HepG2 (cell line): Measurements from ENCODE around the gene CYP4F12. TPM values are rescaled to one million over a fixed set of nuclear protein-coding genes. Genes with fewer than 3 reads are reported as not detected.

Experiments used
- ATF4 ChIP-seq, 2 experiments: fragments of 450-650 bp in 1 of 2; sonication (generic) in 1 of 2; formaldehyde crosslinking; IDR thresholded peaks; 2 replicates each; pipeline versions ENCODE4 v1.5.0 to v1.8.0; 2020 to 2022; ENCODE audit warnings: mild to moderate bottlenecking in 1 of 2, missing genetic modification reagents in 1 of 2
- ATF7-NPFF ChIP-seq: sonication (generic); formaldehyde crosslinking; IDR thresholded peaks from 2 replicates; pipeline ENCODE4 v1.8.1; 2023; ENCODE audit warnings: mild to moderate bottlenecking, low read depth, missing genetic modification reagents, moderate library complexity
- CBFB ChIP-seq: sonication (generic); formaldehyde crosslinking; IDR thresholded peaks from 2 replicates; pipeline ENCODE4 v1.4.0; 2020; ENCODE audit warnings: missing genetic modification reagents
- DBP ChIP-seq: sonication (generic); formaldehyde crosslinking; IDR thresholded peaks from 2 replicates; pipeline ENCODE4 v1.4.0; 2020; ENCODE audit warnings: missing genetic modification reagents; ENCODE audit errors: not compliant biosample characterization
- FOXC1 ChIP-seq: sonication (generic); formaldehyde crosslinking; IDR thresholded peaks from 2 replicates; pipeline ENCODE4 v1.8.0; 2022; ENCODE audit warnings: mild to moderate bottlenecking, missing genetic modification reagents, borderline replicate concordance
- GABPA ChIP-seq, 2 experiments: IDR thresholded peaks; 2 replicates each; pipeline ENCODE4 v1.6.1; 2011 to 2016; ENCODE audit warnings: low read depth in 2 of 2, low read length in 1 of 2, missing biosample characterization in 1 of 2, missing genetic modification characterization in 1 of 2
- ISX ChIP-seq: sonication (generic); formaldehyde crosslinking; conservative IDR thresholded peaks from 2 replicates; pipeline ENCODE4 v1.5.0; 2020; ENCODE audit warnings: missing genetic modification reagents
- MBD4 ChIP-seq: IDR thresholded peaks from 2 replicates; pipeline ENCODE4 v1.6.1; 2012; ENCODE audit warnings: low read length, inconsistent platforms, borderline replicate concordance
- NCOA1 ChIP-seq: sonication (generic); formaldehyde crosslinking; IDR thresholded peaks from 2 replicates; pipeline ENCODE4 v1.9.0; 2021; ENCODE audit warnings: missing genetic modification reagents
- NFIB ChIP-seq: sonication (generic); formaldehyde crosslinking; IDR thresholded peaks from 2 replicates; pipeline ENCODE4 v1.9.0; 2021; ENCODE audit warnings: missing genetic modification reagents, mild to moderate bottlenecking, borderline replicate concordance
- PRDM10 ChIP-seq: sonication (generic); formaldehyde crosslinking; IDR thresholded peaks from 2 replicates; pipeline ENCODE4 v1.4.0; 2020; ENCODE audit warnings: low read depth, missing genetic modification reagents
- THAP11 ChIP-seq: IDR thresholded peaks from 2 replicates; pipeline ENCODE4 v1.6.1; 2016; ENCODE audit warnings: missing biosample characterization, missing genetic modification reagents
- ZFAT ChIP-seq: sonication (generic); formaldehyde crosslinking; conservative IDR thresholded peaks from 2 replicates; pipeline ENCODE4 v1.8.1; 2023; ENCODE audit warnings: missing genetic modification reagents, inconsistent platforms
- ZFY ChIP-seq: sonication (generic); formaldehyde crosslinking; IDR thresholded peaks from 2 replicates; pipeline ENCODE4 v1.4.0; 2020; ENCODE audit warnings: missing genetic modification reagents
- ZNF224 ChIP-seq: sonication (generic); formaldehyde crosslinking; IDR thresholded peaks from 2 replicates; pipeline ENCODE4 v1.5.0; 2020; ENCODE audit warnings: mild to moderate bottlenecking, missing genetic modification reagents
- ZNF232 ChIP-seq: sonication (generic); formaldehyde crosslinking; IDR thresholded peaks from 2 replicates; pipeline ENCODE4 v1.4.0; 2020; ENCODE audit warnings: missing genetic modification reagents, borderline replicate concordance
- ZNF563 ChIP-seq: sonication (generic); formaldehyde crosslinking; IDR thresholded peaks from 2 replicates; pipeline ENCODE4 v1.8.0; 2022; ENCODE audit warnings: mild to moderate bottlenecking, moderate library complexity, missing genetic modification reagents
- ZNF703 ChIP-seq: sonication (generic); formaldehyde crosslinking; IDR thresholded peaks from 2 replicates; pipeline ENCODE4 v1.5.1; 2020; ENCODE audit warnings: missing genetic modification reagents, mild to moderate bottlenecking, moderate library complexity, borderline replicate concordance
- polyA plus RNA-seq, 8 experiments: library from polyadenylated mRNA; depleted of rRNA in 3 of 8; stranded (reverse) in 7 of 8; unstranded in 1 of 8; fragments of >200 nt; fragmentation: Illumina TruSeq in 4 of 8; extraction: Trizol in 4 of 8; gene quantifications; 2 replicates each; pipeline versions ENCODE4 v1.2.1 to v1.2.3, GENCODE V29; 2011 to 2016; ENCODE audit warnings: low read depth in 4 of 8, missing spikeins in 1 of 8, mixed read lengths in 1 of 8; ENCODE audit not compliant: insufficient read depth in 1 of 8
- total RNA-seq, 5 experiments: library from RNA; depleted of rRNA; stranded (reverse); fragments of >200 nt; fragmentation: Illumina TruSeq; extraction: Trizol; gene quantifications; 2 replicates each; pipeline ENCODE4 v1.2.3, GENCODE V29; 2016; ENCODE audit warnings: low read depth in 1 of 5
- TF ChIP-seq, protein P1 (sequence below): sonication (generic); formaldehyde crosslinking; IDR thresholded peaks from 2 replicates; pipeline ENCODE4 v1.5.0; 2020; ENCODE audit warnings: mild to moderate bottlenecking, missing genetic modification reagents, borderline replicate concordance

Gene CYP4F12
- total and polyA plus RNA-seq, 2 of the 13 experiments (the other 11 are each of a cell fraction or from before 2014, with no cell fraction given), result 29.9 to 30.8 TPM

DNA sequence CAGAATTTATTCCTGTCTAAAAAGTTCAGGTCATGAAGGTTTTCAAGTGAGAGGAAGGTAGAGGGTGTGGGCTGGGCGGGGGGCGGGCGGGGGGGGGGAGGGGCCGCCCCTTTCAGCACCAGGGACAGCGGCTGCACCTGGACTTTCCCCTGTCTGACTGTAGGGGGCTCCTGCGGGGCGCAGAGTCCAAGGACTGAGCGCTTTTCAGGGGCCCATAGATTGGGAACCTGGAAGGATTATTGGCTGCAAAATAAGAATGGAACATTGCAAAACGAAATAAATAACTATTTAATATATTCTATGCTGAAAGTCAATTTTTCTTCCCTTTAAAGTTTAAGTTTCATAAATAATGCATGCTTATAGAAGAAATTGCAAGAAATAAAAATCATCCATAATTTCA, 41.1 kb upstream of the CYP4F12 start (continued):
- TF ChIP-seq ZNF232 (CRISPR knock-in tag) (peak; percentile 93; the same call in 1 of the 2 replicates), FOXC1 (no peak), CBFB (CRISPR knock-in tag) (no peak), ZFAT (0 out of 2 replicates have a peak, but pooled peaks have one; percentile 42), ZNF703 (CRISPR knock-in tag) (no peak), ZNF224 (CRISPR knock-in tag) (no peak), THAP11 (CRISPR knock-in tag) (0 out of 2 replicates have a peak, but pooled peaks have one; percentile 32), PRDM10 (CRISPR knock-in tag) (no peak), ISX (CRISPR knock-in tag) (peak; percentile 97), MBD4 (no peak), ATF4 (CRISPR knock-in tag; IDR thresholded peaks at IDR 0.05) (no peak), ZFY (peak; percentile 42; the same call in 1 of the 2 replicates), GABPA (IDR thresholded peaks at IDR 0.05; ENCODE audit: low read depth, low read length) (no peak), GABPA (CRISPR knock-in tag; IDR thresholded peaks at IDR 0.05; ENCODE audit: low read depth) (no peak), NCOA1 (CRISPR knock-in tag) (no peak), DBP (peak; percentile 82), ATF7-NPFF (peak; percentile 41; the same call in 1 of the 2 replicates), ZNF563 (no peak), NFIB (CRISPR knock-in tag) (no peak)
- TF ChIP-seq, protein P1, sequence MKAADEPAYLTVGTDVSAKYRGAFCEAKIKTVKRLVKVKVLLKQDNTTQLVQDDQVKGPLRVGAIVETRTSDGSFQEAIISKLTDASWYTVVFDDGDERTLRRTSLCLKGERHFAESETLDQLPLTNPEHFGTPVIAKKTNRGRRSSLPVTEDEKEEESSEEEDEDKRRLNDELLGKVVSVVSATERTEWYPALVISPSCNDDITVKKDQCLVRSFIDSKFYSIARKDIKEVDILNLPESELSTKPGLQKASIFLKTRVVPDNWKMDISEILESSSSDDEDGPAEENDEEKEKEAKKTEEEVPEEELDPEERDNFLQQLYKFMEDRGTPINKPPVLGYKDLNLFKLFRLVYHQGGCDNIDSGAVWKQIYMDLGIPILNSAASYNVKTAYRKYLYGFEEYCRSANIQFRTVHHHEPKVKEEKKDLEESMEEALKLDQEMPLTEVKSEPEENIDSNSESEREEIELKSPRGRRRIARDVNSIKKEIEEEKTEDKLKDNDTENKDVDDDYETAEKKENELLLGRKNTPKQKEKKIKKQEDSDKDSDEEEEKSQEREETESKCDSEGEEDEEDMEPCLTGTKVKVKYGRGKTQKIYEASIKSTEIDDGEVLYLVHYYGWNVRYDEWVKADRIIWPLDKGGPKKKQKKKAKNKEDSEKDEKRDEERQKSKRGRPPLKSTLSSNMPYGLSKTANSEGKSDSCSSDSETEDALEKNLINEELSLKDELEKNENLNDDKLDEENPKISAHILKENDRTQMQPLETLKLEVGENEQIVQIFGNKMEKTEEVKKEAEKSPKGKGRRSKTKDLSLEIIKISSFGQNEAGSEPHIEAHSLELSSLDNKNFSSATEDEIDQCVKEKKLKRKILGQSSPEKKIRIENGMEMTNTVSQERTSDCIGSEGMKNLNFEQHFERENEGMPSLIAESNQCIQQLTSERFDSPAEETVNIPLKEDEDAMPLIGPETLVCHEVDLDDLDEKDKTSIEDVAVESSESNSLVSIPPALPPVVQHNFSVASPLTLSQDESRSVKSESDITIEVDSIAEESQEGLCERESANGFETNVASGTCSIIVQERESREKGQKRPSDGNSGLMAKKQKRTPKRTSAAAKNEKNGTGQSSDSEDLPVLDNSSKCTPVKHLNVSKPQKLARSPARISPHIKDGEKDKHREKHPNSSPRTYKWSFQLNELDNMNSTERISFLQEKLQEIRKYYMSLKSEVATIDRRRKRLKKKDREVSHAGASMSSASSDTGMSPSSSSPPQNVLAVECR (CRISPR knock-in tag), result no peak
